ENCODE results near the gene IL37. TPM values are rescaled to one million over a fixed set of nuclear protein-coding genes. Genes with fewer than 3 reads are reported as not detected.
A peak's percentile ranks its signal among the peaks of the same experiment; 100 is the strongest.

Gene IL37
- total RNA-seq, 2 donors from 2014 or later, result 1.4 TPM; not detected in 1

DNA sequence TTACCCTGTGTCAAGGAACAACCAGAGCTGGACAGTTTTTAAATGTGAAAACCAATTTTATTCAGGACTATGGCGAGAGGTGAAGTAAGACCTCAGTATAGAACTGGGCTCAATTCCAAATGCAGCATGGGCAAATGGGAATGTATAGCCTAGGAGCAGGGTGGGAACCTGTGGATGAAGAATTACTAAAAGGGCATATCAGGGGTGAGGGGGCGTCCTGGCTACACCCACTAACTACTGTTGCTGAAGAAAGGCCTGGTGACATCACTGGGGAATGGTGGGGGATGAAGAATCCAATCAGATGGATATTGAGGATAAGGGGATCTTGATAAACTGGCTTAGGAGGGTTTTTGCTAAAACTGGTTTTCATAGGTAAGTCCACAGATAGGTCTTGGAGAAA, 27.3 kb upstream of the IL37 start:
- Histone ChIP-seq H3K4me1 (replicated peaks) (no peaks in the 10 kb centered on the region), H3K36me3 (no peaks in the 10 kb centered on the region), H3K9me3 (no peaks in the 10 kb centered on the region), H3K27me3 (replicated peaks; ENCODE audit: insufficient read depth) (no peaks in the 10 kb centered on the region), H3K4me3 (no peak overlapping the region), H3K27ac (no peak overlapping the region)
- no peak for TF ChIP-seq POLR2AphosphoS5 (IDR thresholded peaks at IDR 0.05)
- TF ChIP-seq, protein P1, sequence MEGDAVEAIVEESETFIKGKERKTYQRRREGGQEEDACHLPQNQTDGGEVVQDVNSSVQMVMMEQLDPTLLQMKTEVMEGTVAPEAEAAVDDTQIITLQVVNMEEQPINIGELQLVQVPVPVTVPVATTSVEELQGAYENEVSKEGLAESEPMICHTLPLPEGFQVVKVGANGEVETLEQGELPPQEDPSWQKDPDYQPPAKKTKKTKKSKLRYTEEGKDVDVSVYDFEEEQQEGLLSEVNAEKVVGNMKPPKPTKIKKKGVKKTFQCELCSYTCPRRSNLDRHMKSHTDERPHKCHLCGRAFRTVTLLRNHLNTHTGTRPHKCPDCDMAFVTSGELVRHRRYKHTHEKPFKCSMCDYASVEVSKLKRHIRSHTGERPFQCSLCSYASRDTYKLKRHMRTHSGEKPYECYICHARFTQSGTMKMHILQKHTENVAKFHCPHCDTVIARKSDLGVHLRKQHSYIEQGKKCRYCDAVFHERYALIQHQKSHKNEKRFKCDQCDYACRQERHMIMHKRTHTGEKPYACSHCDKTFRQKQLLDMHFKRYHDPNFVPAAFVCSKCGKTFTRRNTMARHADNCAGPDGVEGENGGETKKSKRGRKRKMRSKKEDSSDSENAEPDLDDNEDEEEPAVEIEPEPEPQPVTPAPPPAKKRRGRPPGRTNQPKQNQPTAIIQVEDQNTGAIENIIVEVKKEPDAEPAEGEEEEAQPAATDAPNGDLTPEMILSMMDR (IDR thresholded peaks at IDR 0.05), result no peak
- no peak for TF ChIP-seq POLR2A (IDR thresholded peaks at IDR 0.05)
- WGBS, result 96% methylated on average over 2 of the region's 2 CpGs
- DNase-seq (ENCODE audit: low spot score), result no peak
- intact Hi-C loops (cut with DNase I), result no loop called here

DNA sequence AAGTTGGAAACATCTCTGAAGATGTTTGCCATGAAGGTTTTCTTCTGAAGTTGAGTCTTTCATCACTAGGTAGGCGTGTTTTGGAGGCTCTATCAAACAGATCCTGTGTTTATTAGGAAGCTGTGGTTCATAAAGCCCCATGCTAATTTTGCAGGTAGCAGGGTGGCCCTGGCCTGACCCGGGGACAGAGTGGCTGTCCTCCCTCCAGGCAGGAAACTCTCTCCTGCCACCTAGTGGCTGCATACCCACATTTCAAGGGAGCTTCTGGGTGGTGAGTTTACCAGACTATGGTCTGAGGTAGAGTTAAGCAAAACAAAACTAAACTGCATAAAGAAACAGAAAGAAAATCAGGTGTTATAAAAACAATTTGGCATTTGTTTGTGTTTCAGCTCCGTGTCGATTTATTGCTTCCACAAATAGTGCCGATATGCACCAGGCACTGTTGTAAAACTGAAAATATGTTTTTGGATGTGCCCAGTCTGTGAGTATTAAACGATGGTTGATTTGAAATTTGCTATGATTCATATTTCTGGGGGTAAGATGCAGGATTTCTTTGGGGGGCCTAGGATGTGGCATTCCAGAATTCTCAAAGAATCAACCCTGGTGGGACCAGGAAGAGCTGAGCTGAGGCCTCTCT, 26.0 kb upstream of the IL37 start:
- H3K36me3 ChIP-seq, result no peaks in the 10 kb centered on the region
- H3K4me3 ChIP-seq, result no peak overlapping the region
- intact Hi-C loops (cut with DNase I), result no loop called here
- no peak overlapping the region for H3K27ac ChIP-seq
- no peak for DNase-seq (ENCODE audit: low spot score)
- no peaks in the 10 kb centered on the region for H3K4me1 ChIP-seq (replicated peaks)
- TF ChIP-seq, protein P1 (IDR thresholded peaks at IDR 0.05), result peak in 3 of 4 experiments; percentile 32 to 50 (median 41)
- TF ChIP-seq POLR2A (IDR thresholded peaks at IDR 0.05), result no peak
- WGBS, result 53% methylated on average over 6 of the region's 6 CpGs
- H3K27me3 ChIP-seq (replicated peaks; ENCODE audit: insufficient read depth), result no peaks in the 10 kb centered on the region
- H3K9me3 ChIP-seq, result no peaks in the 10 kb centered on the region

DNA sequence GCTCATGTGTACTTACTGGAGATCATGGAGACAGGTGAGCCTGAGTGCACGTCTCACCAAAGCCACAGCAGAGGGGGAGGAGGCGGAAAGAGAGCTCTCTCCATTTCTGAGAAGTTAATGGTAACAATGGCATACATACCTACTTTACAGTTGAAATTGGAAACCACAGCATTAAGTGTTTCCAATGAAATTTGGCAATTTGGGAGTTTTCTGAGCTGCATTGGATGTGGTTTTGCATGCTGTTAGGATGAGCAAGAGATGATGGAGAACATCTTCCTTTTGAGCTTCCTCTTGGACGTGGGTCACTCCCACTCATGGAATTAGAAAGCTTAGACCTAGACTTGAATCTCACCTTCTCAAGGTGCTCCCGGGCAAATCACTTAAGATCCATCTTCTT, 25.5 kb upstream of the IL37 start:
- intact Hi-C loops (cut with DNase I), result no loop called here
- 80% methylated on average over 4 of the region's 4 CpGs for WGBS
- Histone ChIP-seq H3K27me3 (replicated peaks; ENCODE audit: insufficient read depth) (no peaks in the 10 kb centered on the region), H3K4me3 (no peak overlapping the region), H3K9me3 (no peaks in the 10 kb centered on the region), H3K27ac (no peak overlapping the region), H3K4me1 (replicated peaks) (no peaks in the 10 kb centered on the region), H3K36me3 (no peaks in the 10 kb centered on the region)
- no peak for DNase-seq (ENCODE audit: low spot score)
- no peak for TF ChIP-seq POLR2A (IDR thresholded peaks at IDR 0.05)
- TF ChIP-seq POLR2AphosphoS5 (IDR thresholded peaks at IDR 0.05), result no peak
- TF ChIP-seq, protein P1 (IDR thresholded peaks at IDR 0.05), result no peak

DNA sequence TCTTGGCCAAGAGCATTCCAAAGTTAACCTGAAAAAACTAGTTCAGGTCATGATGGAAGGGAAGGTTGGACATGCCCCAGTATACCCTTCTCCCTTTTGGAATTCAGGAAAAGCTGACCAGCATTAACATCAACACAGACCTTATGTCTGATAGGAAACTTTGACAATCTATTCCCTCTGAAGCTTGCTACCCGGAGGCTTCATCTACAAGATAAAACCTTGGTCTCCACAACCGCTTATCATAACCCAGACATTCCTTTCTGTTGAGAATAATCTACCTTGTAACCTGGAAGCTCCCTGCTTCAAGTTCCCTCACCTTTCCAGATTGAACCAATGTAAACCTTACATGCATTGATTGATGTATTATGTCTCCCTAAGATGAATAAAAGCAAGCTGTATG, 24.7 kb upstream of the IL37 start:
- intact Hi-C loops (cut with DNase I), result no loop called here
- Histone ChIP-seq H3K36me3 (no peaks in the 10 kb centered on the region), H3K9me3 (no peaks in the 10 kb centered on the region), H3K4me1 (replicated peaks) (no peaks in the 10 kb centered on the region), H3K4me3 (no peak overlapping the region), H3K27ac (no peak overlapping the region), H3K27me3 (replicated peaks; ENCODE audit: insufficient read depth) (no peaks in the 10 kb centered on the region)
- TF ChIP-seq, protein P1 (IDR thresholded peaks at IDR 0.05), result no peak
- no peak for TF ChIP-seq POLR2A (IDR thresholded peaks at IDR 0.05)
- TF ChIP-seq POLR2AphosphoS5 (IDR thresholded peaks at IDR 0.05), result no peak
- 96% methylated on average over 2 of the region's 2 CpGs for WGBS
- DNase-seq (ENCODE audit: low spot score), result no peak

DNA sequence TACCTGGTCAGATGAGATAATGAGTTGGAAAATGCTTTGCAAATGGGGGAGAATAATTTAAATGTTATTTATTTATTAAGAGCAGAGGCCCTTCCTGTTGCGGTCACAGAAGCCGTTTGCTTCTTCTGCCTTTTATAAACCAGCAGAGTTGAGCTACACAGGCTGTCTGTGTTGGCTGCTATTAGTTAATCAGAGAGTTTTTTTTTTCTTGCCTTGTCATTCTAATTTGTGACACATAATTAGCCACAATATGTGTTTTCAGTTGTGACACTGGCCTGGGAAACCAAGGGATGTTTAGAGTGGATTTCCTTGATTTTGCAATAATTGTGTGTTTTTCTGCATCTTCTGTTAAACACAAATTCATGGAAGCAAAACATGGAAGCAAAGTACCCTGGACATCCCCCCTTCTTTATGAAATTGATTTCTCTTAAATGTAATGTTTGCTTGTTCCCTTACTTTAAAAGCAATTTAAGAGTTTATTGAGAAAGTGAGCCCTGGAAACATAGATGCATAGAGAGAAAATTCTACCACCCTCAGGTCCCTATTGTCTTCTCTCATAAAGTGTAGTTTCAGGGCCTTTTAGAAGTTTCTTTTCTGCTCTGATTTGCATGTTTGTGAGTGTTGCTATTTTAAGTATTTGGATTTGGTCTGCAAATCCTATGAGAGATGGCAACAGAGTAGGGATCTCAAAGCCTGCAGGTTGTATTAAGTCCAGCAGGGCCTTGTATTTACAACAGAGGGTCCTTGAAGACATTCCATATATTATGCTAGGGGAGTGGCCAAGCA, 22.8 kb upstream of the IL37 start:
- intact Hi-C loops (cut with DNase I), result no loop called here
- 79% methylated on average over 2 of the region's 2 CpGs for WGBS
- H3K36me3 ChIP-seq, result no peaks in the 10 kb centered on the region
- TF ChIP-seq, protein P1 (IDR thresholded peaks at IDR 0.05), result no peak
- no peak for TF ChIP-seq POLR2A (IDR thresholded peaks at IDR 0.05)
- no peak for TF ChIP-seq POLR2AphosphoS5 (IDR thresholded peaks at IDR 0.05)
- no peaks in the 10 kb centered on the region for H3K4me1 ChIP-seq (replicated peaks)
- H3K27ac ChIP-seq, result no peak overlapping the region
- no peak for DNase-seq (ENCODE audit: low spot score)
- H3K27me3 ChIP-seq (replicated peaks; ENCODE audit: insufficient read depth), result no peaks in the 10 kb centered on the region
- H3K4me3 ChIP-seq, result no peak overlapping the region
- H3K9me3 ChIP-seq, result no peaks in the 10 kb centered on the region

All from prostate gland (tissue), 2 donors.